ENCODE measurements around the gene ZNF491.
"Not testable (repeated sequence)": the region's sequence is repeated elsewhere in the genome, so short reads cannot be mapped to it uniquely, and the experiment has no call there.

ZNF491 gene

GRCh38 chr19:11807099-11807380, 8.7 kb downstream of the ZNF491 start:
- DNase-seq = no peak

- DNase-seq = no peak
Observed at GRCh38 chr19:11813703-11814028, 15.3 kb downstream of the ZNF491 start.

GRCh38 chr19:11814029-11814699, 15.8 kb downstream of the ZNF491 start, which contains the start of gene ZNF440:
Gene ZNF440 (plus strand): TSS chr19:11814273. CDS start chr19:11814448, 175 bp downstream.
- DNase-seq = peak; percentile 49

GRCh38 chr19:11814700-11815035, 16.3 kb downstream of the ZNF491 start:
- no peak for DNase-seq

- DNase-seq = no peak
Observed at GRCh38 chr19:11821474-11822109, 23.3 kb downstream of the ZNF491 start.

- not testable (repeated sequence) for DNase-seq
Observed at GRCh38 chr19:11828957-11829876, 30.9 kb downstream of the ZNF491 start.

GRCh38 chr19:11832253-11832912, 34.1 kb downstream of the ZNF491 start:
- DNase-seq = no peak

GRCh38 chr19:11833541-11833940, 35.2 kb downstream of the ZNF491 start:
- no peak for DNase-seq

- not testable (repeated sequence) for DNase-seq
Observed at GRCh38 chr19:11835626-11836066, 37.3 kb downstream of the ZNF491 start.

GRCh38 chr19:11843722-11844121, 45.4 kb downstream of the ZNF491 start:
- DNase-seq = no peak

GRCh38 chr19:11847615-11848014, 49.3 kb downstream of the ZNF491 start:
- DNase-seq = not testable (repeated sequence)

GRCh38 chr19:11848200-11848593, 49.9 kb downstream of the ZNF491 start:
- DNase-seq = no peak

GRCh38 chr19:11848594-11849469, 50.5 kb downstream of the ZNF491 start, which contains the start of gene ZNF439:
Gene ZNF439 (plus strand): TSS chr19:11848726. CDS start chr19:11848868, 142 bp downstream.
- DNase-seq = peak; percentile 71

GRCh38 chr19:11850289-11850688, 52.0 kb downstream of the ZNF491 start:
- not testable (repeated sequence) for DNase-seq

- no peak for DNase-seq
Observed at GRCh38 chr19:11853358-11853757, 55.0 kb downstream of the ZNF491 start.

- DNase-seq = no peak
Observed at GRCh38 chr19:11856596-11857250, 58.4 kb downstream of the ZNF491 start.
